Loucy (cell line): ENCODE measurements around the gene CDK4.
"Not testable (repeated sequence)": the region's sequence is repeated elsewhere in the genome, so short reads cannot be mapped to it uniquely, and the experiment has no call there.

ENCODE experiments used
- H2AFZ ChIP-seq: fragments of 200-600 bp; sonication (generic); 2 replicates; pipeline ENCODE4 v1.6.0; 2016; ENCODE audit warnings: antibody characterized with exemption, mild to moderate bottlenecking, low read length, moderate library complexity
- H3F3A ChIP-seq: fragments of 200-600 bp; 2 replicates; pipeline ENCODE4 v1.6.0; 2016; ENCODE audit warnings: antibody characterized with exemption, low read depth, mild to moderate bottlenecking
- H3K27me3 ChIP-seq: fragments of 200-600 bp; sonication (generic); 2 replicates; pipeline ENCODE4 v1.6.1; 2014; ENCODE audit warnings: low read length, mild to moderate bottlenecking; ENCODE audit not compliant: insufficient read depth, poor library complexity, severe bottlenecking
- H3K36me3 ChIP-seq: fragments of 200-600 bp; sonication (generic); 2 replicates; pipeline ENCODE4 v1.6.1; 2016; ENCODE audit warnings: low read length; ENCODE audit not compliant: insufficient read depth
- H3K4me1 ChIP-seq: fragments of 200-600 bp; sonication (generic); 2 replicates; pipeline ENCODE4 v1.5.1; 2014; ENCODE audit warnings: low read length, mild to moderate bottlenecking; ENCODE audit not compliant: insufficient read depth, poor library complexity, severe bottlenecking
- H3K4me2 ChIP-seq: fragments of 200-600 bp; sonication (generic); 2 replicates; pipeline ENCODE4 v1.6.0; 2014; ENCODE audit warnings: antibody characterized with exemption, low read length, low read depth, mild to moderate bottlenecking; ENCODE audit not compliant: poor library complexity, severe bottlenecking
- H3K4me3 ChIP-seq: fragments of 200-600 bp; sonication (generic); 2 replicates; pipeline ENCODE4 v1.5.1; 2014; ENCODE audit warnings: low read length, mild to moderate bottlenecking, mixed read lengths; ENCODE audit not compliant: poor library complexity, severe bottlenecking
- H3K79me2 ChIP-seq: fragments of 200-600 bp; sonication (generic); 2 replicates; pipeline ENCODE4 v1.6.1; 2014; ENCODE audit warnings: low read length; ENCODE audit not compliant: insufficient read depth
- H3K9ac ChIP-seq: fragments of 200-600 bp; sonication (generic); 2 replicates; pipeline ENCODE4 v1.6.0; 2014; ENCODE audit warnings: mild to moderate bottlenecking, low read depth, low read length, moderate library complexity; ENCODE audit not compliant: poor library complexity, severe bottlenecking
- H3K9me2 ChIP-seq: fragments of 200-600 bp; sonication (generic); replicated peaks from 2 replicates; pipeline ENCODE4 v1.6.1; 2016; ENCODE audit warnings: low read depth, low read length, mixed read lengths
- H3K9me3 ChIP-seq: fragments of 200-600 bp; sonication (generic); 2 replicates; pipeline ENCODE4 v1.6.1; 2014; ENCODE audit warnings: mild to moderate bottlenecking, antibody characterized with exemption, low read length, low read depth; ENCODE audit not compliant: insufficient read depth
- H4K20me1 ChIP-seq: fragments of 200-600 bp; sonication (generic); 2 replicates; pipeline ENCODE4 v1.6.0; 2014; ENCODE audit warnings: antibody characterized with exemption, low read length, mild to moderate bottlenecking; ENCODE audit not compliant: insufficient read depth, poor library complexity, severe bottlenecking
- EZH2phosphoT487 ChIP-seq: fragments of 200-600 bp; IDR thresholded peaks from 2 replicates; pipeline ENCODE4 v1.6.1; 2018; ENCODE audit warnings: antibody characterized with exemption, mild to moderate bottlenecking, moderate library complexity, borderline replicate concordance
- TF ChIP-seq, protein P1 (sequence below): fragments of 200-600 bp; sonication (generic); conservative IDR thresholded peaks from 2 replicates; pipeline ENCODE4 v1.5.1; 2014; ENCODE audit warnings: mild to moderate bottlenecking, antibody characterized with exemption, low read length

Gene CDK4

GRCh38 chr12:57715786-57716185 is 36.3 kb downstream of the CDK4 start:
- no peaks in the 10 kb centered on the region for H3F3A ChIP-seq
- H3K36me3 ChIP-seq = peaks cover 44% of the 10 kb centered on the region; the same call in 1 of the 2 replicates
- H3K9ac ChIP-seq = no peak overlapping the region
- no peak overlapping the region for H2AFZ ChIP-seq
- H3K4me2 ChIP-seq = no peak overlapping the region
- no peaks in the 10 kb centered on the region for H3K4me1 ChIP-seq
- H4K20me1 ChIP-seq = no peaks in the 10 kb centered on the region
- no peak overlapping the region for H3K4me3 ChIP-seq
- no peaks in the 10 kb centered on the region for H3K9me3 ChIP-seq
- TF ChIP-seq, protein P1, sequence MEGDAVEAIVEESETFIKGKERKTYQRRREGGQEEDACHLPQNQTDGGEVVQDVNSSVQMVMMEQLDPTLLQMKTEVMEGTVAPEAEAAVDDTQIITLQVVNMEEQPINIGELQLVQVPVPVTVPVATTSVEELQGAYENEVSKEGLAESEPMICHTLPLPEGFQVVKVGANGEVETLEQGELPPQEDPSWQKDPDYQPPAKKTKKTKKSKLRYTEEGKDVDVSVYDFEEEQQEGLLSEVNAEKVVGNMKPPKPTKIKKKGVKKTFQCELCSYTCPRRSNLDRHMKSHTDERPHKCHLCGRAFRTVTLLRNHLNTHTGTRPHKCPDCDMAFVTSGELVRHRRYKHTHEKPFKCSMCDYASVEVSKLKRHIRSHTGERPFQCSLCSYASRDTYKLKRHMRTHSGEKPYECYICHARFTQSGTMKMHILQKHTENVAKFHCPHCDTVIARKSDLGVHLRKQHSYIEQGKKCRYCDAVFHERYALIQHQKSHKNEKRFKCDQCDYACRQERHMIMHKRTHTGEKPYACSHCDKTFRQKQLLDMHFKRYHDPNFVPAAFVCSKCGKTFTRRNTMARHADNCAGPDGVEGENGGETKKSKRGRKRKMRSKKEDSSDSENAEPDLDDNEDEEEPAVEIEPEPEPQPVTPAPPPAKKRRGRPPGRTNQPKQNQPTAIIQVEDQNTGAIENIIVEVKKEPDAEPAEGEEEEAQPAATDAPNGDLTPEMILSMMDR = no peak
- no peak for TF ChIP-seq EZH2phosphoT487
- H3K27me3 ChIP-seq = no peaks in the 10 kb centered on the region
- H3K79me2 ChIP-seq = no peaks in the 10 kb centered on the region
- H3K9me2 ChIP-seq = no peaks in the 10 kb centered on the region

GRCh38 chr12:57715036-57715748 is 36.9 kb downstream of the CDK4 start:
- H3K9ac ChIP-seq, H3K4me3 ChIP-seq, H3K9me2 ChIP-seq, H3K4me1 ChIP-seq, H3K27me3 ChIP-seq, H2AFZ ChIP-seq, H3F3A ChIP-seq, H3K4me2 ChIP-seq, H4K20me1 ChIP-seq, H3K9me3 ChIP-seq, H3K79me2 ChIP-seq: not testable (repeated sequence)
- peaks cover 42% of the 10 kb centered on the region; the same call in 1 of the 2 replicates for H3K36me3 ChIP-seq

- no peaks in the 10 kb centered on the region for H3F3A ChIP-seq
- H3K9me3 ChIP-seq = no peaks in the 10 kb centered on the region
- no peak overlapping the region for H3K4me2 ChIP-seq
- no peaks in the 10 kb centered on the region for H3K9me2 ChIP-seq
- H4K20me1 ChIP-seq = no peaks in the 10 kb centered on the region
- no peak overlapping the region for H3K4me3 ChIP-seq
- H3K9ac ChIP-seq = no peak overlapping the region
- no peak for TF ChIP-seq EZH2phosphoT487
- TF ChIP-seq, protein P1 = no peak
- no peaks in the 10 kb centered on the region for H3K79me2 ChIP-seq
- H3K36me3 ChIP-seq = peaks cover 23% of the 10 kb centered on the region; the same call in 1 of the 2 replicates
- H3K4me1 ChIP-seq = no peaks in the 10 kb centered on the region
- no peaks in the 10 kb centered on the region for H3K27me3 ChIP-seq
- no peak overlapping the region for H2AFZ ChIP-seq
These were observed 38.9 kb downstream of the CDK4 start for GRCh38 chr12:57713209-57713608.

GRCh38 chr12:57712701-57713100 is 39.4 kb downstream of the CDK4 start:
- no peaks in the 10 kb centered on the region for H4K20me1 ChIP-seq
- no peaks in the 10 kb centered on the region for H3F3A ChIP-seq
- H3K27me3 ChIP-seq = no peaks in the 10 kb centered on the region
- H2AFZ ChIP-seq = no peak overlapping the region
- H3K4me1 ChIP-seq = no peaks in the 10 kb centered on the region
- H3K9me2 ChIP-seq = no peaks in the 10 kb centered on the region
- no peaks in the 10 kb centered on the region for H3K9me3 ChIP-seq
- TF ChIP-seq, protein P1 = no peak
- TF ChIP-seq EZH2phosphoT487 = no peak
- no peaks in the 10 kb centered on the region for H3K79me2 ChIP-seq
- H3K36me3 ChIP-seq = peaks cover 18% of the 10 kb centered on the region; the same call in 1 of the 2 replicates
- no peak overlapping the region for H3K4me2 ChIP-seq
- no peak overlapping the region for H3K4me3 ChIP-seq
- H3K9ac ChIP-seq = no peak overlapping the region
